GM21526 (cell line): ENCODE measurements around the gene BCL11A.

Experiments
- ATAC-seq: cut with Tn5 transposase; IDR thresholded peaks from one replicate; pipeline ENCODE4 v1.9.1; 2021; ENCODE audit warnings: moderate library complexity; ENCODE audit not compliant: unreplicated experiment, low FRiP score

BCL11A gene

GRCh38 chr2:60553495-60554073 lies at the start of gene BCL11A:
TSS of gene BCL11A (minus strand) at chr2:60553654. CDS start at chr2:60553270, 384 bp downstream.
- ATAC-seq: no peak

DNA sequence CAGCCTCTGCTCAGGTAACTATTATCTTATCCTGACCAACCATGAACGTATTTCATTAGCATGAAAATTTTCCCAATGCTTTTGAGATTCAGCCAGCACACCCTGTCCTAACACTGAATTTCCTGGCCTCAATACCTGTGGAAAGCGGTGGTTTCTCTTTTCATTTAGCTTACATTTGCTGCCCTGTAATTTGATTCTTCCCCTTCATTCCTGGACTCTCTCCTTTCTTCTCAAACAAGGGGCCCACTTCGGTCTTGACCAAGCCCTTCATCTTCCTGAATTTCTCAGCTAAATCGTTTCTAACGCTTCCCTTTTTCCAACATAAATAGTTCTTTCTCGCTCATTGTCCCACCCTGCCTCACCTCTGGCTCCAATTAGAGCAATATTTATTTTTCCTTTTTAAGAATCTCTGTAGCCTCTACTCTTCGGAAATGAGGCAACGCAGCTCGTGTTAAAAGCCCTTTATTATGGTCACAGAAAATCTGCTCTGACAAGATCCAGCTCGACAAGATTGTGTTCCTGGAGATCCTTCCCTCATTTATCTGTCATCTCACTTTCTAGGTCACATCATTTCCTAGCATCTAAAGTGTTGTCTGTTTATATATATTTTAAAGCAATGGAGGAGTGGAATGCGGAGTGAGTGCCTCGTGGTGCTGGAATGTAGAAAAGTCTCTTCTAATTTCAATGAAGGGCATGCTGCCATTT lies 49.5 kb upstream of the BCL11A start:
- ATAC-seq: no peak

GRCh38 chr2:60602388-60602787 lies 48.9 kb upstream of the BCL11A start:
- ATAC-seq: no peak

GRCh38 chr2:60598271-60598670 lies 44.8 kb upstream of the BCL11A start:
- ATAC-seq: no peak

- no peak for ATAC-seq
These were observed 43.9 kb upstream of the BCL11A start for GRCh38 chr2:60597346-60597745.

GRCh38 chr2:60596411-60596810 lies 43.0 kb upstream of the BCL11A start:
- no peak for ATAC-seq

DNA sequence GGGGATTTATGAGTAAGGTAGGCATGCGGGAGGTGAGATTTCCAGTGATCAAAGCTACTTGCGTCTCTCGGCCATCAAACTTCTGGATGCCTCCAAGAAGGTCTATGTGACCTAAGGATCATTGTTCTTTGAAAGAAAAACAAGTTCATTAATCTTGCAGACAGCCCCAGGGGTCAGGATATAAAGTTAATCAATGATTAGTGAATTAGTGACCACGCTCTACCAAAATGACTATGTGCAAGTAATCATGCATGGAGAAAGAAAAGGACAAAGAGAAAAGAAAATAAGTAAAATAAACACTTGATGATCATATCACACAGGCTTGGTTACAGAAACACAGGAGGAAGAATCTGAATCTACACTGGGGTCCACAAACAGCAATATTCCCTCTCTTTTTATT lies 42.5 kb upstream of the BCL11A start:
- no peak for ATAC-seq

- no peak for ATAC-seq
These were observed 35.6 kb upstream of the BCL11A start for GRCh38 chr2:60589104-60589503.

DNA sequence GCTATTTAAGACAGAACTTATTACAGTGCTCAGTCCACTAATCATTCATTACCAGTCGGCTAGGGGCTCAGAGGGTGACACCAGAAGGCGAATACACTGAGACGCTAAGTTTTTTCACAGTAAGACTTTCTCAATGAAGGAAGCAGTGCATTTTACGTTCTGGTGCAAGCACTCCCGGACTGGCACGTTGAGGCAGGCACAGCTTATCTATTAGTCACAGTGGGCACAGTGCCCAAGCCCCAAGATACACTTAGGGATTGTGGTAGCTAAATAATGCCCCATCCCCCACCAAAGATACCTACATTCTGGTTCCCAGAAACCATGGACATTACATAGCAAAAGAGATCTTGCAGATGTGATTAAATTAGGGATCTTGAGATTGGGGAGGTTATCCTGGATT lies 32.6 kb upstream of the BCL11A start:
- ATAC-seq: no peak

DNA sequence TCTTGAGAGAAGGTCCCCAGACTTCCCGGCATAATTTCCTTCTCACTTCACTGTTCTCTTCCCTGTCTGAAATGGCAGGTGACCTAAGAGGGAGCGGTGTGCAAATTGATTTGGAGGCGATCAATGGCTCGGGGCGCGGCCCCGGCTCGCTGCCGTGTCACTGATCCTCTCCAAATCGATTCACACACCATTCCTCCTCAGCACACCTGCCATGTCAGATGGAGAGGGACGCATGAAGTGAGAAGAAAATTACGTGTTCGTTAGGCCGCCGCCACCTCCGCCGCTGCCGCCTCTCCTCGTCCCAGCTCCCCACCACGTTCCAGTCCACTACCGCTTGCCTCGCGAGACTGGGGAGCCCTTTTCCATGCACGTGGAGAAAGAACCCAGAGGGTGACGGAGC lies 31.8 kb upstream of the BCL11A start:
- ATAC-seq: no peak

DNA sequence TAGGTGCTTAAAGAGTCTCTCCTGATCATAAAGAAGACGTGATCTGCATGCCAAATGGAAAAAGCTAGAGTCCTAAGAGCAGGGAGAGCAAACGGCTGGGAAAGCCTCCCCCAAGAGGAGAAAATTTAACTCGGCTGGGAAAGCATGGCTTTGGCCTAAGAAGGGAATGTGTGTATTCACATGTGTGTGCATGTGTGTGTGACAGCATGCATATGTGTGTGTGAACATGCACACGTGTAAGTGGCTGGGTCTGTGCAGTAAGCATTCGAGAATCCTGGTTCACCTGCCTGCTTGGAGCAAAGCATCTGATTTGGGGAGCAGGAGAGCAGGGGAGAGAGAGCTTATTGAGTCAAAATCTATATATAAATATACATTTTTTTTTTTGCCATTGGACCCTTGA lies 30.1 kb upstream of the BCL11A start:
- ATAC-seq: no peak

GRCh38 chr2:60581433-60582282 lies 28.2 kb upstream of the BCL11A start:
- peak; percentile 95 for ATAC-seq

GRCh38 chr2:60577682-60578283 lies 24.3 kb upstream of the BCL11A start:
- ATAC-seq: no peak

- ATAC-seq: no peak
These were observed 19.8 kb upstream of the BCL11A start for GRCh38 chr2:60573251-60573650.

- ATAC-seq: no peak
These were observed 16.8 kb upstream of the BCL11A start for GRCh38 chr2:60570251-60570650.

DNA sequence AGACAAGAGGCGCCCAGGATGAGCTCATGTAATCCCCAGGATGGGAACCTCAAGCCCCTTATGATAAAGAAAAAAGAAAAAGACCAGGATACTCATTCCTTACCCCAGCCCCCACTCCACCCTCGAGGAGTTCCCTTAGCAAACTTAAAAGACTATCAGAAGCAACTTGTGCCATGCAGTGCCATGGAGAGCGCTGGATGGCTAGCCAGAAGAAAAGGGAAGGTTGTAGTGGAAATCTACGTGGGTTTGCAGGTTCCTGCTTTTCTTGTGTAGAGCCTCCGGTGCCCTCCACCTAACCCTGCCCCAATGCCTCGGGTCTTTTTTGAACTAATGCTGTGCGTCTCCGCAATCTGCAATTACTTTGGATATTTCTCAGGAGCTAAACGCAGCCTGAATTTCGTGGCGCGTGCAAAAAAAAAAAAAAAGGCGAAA lies 16.2 kb upstream of the BCL11A start:
- ATAC-seq: no peak

DNA sequence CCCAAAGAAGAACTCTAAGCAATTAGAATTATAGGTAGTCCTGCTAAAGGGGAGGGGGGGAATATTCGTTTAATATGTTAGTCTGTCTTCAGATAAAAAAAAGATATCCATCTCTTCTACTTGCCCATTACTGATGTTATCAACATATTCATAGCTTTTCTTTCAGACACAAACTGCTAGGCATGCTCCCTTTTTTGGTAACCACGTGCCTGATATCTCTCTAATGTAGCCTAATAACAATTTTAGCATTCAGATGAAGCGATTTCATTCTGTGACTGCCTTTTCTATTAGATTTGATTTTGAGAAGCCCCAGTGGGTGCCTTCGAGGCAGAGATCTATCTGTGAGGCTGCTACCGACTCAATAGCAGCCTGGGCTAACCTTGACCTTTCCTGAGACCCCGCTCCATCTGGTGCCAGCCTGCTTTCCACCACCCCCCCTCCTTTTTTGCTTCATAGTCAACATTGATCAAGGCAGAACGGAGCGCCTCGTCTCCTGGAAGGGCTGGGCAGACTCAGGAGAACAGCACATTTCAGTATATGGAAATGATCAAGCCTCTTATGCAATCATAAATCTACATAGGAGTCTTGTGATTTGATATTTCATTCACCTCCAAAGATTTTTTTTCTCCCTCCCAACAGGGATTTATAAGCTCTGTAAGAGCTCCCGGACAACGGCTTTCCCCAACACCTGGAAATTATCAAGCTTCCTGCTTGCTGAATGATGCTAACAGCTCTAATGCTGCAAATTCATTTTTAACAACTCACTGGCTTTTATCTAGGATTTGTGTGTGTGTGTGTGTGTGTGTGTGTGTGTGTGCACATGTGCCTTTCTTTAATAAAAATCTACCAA lies 14.7 kb upstream of the BCL11A start:
- ATAC-seq: no peak

DNA sequence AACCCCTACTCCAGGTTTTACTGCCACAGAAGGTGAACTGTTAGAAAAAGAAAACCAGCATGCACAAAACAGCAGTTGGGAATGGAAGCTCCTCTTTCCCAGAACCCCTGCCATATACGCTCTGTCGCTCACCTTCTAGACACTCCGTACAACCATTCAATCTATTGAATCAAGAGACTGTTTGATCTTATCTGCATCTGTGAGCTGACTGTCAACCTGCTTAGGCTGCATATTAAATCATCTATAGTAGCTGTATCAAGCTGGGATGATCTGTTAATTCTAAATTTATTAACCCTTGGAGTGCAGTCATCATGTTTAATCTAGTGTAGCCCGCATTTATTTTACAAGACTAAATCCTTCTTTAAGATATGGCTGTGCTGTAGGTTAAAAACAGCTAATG lies 13.6 kb upstream of the BCL11A start:
- no peak for ATAC-seq

GRCh38 chr2:60565472-60565871 lies 12.0 kb upstream of the BCL11A start:
- no peak for ATAC-seq
